ELR (cell line): Measurements from ENCODE around the gene P2RY2.

Source experiments
- DNase-seq: peaks from one replicate; pipeline ENCODE4 v3.0.0-alpha.2; 2015; ENCODE audit warnings: low read depth

P2RY2 gene

DNA sequence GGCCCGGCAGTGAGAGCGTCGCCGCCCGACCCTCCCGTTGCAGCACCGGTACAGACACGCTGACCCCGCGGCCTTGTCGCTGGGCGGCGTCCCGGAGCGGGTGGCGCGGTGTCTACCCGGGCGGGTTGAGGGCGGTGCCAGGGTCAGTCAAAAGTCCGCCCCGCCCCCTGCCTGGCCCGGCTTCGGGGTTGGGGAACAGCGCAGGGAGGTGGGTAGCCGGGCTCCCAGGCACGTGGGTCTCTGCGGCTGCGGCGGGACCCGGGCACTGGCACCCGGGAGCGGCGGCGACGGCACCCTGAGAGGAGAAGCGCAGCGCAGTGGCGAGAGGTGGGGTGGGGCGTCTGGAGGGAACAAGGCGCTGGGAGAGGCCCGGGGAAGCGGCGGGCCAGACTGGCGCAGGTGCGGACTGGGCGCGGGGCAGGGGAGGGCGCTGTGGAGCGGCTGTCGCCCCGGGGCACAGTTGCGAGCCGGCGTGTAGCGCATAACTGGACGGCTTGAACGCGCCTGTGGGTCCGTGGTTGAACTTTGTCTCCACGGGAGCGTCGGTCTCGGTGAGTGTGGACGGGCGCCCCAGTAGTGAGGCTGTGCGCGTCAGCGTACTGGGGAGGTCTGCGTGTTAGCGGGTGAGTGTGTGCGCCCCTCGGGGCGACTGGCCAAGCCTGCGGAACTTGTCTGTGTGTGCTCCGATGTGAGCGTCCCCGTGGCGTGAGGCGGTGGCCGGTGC is at the start of gene P2RY2:
Gene P2RY2 (plus strand): TSS at position 176 of the 724 bp plus-strand sequence. CDS start 15,879 bp downstream, outside the sequence.
- peak; percentile 37 for DNase-seq

DNA sequence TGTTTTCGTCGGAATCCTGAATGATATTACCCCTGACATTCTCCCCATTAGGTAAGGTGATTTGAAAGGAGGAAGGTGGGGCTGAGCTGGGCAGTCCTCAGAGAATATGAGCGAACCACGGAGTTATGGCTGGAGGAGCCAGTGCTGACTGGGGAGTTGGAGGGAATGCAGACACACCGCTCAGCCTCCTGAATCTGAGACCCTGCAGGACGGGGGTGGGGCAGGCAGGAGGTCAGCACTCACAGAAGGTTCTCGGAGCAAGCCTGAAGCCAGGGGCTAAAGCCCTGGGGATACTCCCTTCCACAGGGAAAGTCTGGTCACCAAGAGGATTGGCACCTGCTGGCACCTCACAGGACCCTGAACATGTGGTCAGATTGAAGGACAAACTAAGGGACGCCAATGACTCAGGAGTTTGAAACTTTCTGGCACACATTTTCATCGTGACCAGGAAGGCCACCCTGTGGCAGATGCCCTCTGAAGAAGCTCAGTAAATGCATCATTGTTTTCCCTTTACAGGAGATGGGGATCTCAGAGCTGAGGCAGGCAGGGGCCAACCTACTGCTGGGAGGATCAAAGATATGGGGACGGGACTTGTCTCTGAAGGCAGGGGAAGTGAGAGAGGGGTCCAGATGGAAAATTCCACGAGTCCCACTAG is 49.0 kb upstream of the P2RY2 start:
- DNase-seq: no peak

DNA sequence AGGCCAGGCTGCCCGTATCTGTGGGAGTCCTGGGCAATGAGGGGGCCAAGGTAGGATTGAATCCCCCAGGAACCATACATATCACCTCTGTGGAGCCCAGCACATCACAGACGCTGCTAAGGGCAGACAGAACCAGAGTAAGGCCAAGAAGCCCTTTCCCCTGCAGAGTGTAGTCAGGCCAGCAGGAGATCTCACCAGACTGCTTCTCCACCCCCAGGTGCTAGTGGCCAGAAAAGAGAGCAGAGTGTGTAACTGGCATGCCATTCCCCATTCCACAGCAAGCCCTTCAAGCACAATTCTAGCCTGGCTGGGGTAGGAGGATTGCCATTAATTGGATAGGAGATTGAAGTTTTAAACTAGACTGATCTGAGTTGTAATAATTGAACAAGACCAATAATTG is 47.9 kb upstream of the P2RY2 start:
- DNase-seq: no peak

DNA sequence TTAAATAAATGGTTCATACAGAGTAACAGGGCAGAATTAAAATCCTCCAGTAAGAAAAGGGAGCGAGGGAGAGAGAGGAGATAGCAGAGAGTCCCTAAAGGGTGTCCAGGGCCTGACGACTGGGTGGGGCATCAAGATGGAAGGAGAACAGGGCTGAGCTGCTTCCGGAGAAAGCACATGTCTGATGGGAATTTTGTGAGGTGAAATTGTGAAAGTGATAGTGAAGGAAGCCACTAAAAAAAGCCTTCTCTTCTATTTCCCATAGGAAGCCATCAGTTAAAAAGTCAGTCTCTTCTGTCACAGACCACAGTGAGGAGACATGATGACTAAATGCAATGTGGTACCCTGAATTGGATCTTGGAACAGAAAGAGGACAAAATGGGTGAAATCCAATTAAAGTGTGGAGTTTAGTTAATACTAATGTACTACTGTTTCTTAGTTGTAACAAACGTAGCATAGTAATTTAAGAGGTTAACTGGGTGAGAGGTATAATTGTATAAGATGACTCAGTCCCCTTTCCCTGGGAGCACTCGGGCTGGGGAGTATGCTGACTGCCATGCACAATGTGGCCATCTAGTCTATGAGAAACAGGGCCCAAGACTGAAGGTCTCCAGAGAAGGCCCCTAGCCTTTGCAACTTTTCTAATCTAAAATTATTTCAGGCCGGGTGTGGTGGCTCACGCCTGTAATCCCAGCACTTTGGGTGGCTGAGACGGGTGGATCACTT is 46.5 kb upstream of the P2RY2 start:
- no peak for DNase-seq

DNA sequence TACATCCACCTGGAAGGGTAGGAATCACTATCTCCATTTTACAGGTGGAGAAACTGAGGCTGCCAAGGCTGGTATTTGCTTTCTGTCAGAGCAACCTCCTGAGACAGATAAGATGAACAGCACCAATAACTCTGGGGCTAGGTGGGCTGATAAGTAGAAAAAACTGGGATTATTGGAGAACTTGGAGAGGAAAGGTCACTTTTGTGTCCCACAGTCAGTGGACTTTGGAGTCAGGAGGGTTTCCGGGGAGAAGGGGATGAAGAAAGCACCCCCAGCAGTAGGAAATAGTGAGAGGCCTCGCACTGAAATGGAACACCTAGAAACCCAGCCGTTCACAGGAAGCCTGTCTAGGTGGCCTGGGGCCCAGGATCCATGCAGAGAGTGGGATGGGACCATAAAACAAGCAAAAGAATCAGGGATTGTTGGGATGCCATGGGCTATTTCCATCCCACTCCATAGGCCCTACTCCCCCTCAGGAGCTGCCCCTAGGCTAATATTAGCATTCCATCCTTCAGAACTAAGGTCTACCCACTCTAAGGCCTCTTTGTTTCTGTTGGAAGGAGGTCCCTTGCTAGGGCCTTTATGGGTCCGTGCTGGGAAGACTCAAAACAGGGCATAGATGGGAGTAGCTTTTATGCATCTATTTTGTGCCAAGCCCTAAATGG is 45.0 kb upstream of the P2RY2 start:
- no peak for DNase-seq

DNA sequence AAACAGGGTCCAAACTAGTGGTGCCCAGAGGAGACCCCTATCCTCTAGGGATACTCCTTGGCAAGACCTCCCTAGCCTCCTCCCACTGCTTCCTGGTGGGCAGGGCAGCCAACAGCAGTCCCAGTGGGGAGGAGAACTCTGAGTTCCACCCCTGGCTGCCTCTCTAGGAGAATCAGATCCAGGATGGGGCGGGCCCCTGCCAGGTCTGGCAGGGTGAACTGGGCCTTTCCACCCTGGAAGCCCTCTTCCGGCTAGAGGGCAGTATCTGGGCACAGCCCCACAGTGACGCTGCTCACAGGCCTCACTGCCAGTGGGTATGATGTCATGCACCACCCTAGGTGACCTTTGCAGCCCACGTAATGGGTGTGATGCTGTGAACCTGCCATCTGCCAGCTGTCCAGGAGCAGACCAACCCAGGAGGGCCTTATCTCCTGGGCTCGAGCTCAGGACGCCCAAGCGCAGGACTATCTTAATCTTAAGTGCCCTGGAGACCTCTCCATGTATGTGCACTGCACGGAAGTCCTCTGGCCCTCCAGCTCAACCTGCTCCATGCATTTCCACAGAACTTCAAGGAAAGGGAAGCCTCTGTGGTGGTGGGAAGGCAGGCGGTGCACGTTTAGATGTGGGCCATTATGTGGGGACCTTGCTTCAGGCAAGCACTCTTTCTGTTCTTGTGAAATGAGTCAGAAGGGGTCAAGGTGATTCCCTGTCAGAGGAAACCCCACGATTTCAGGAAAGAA is 44.2 kb upstream of the P2RY2 start:
- DNase-seq: no peak

DNA sequence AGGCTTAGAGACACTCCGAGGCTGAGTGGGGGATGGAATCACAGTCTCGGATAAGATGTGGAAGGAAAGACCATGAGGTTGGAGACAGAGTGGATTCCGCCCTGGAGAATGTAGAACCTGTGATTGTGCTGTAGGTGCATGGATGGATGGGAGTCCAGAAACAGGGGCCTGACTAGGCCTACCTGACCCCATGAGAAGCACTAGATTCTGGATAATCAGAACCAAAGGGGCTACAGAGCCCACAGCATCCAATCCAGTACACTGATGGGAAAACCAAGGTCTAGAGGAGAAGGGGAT is 43.6 kb upstream of the P2RY2 start:
- DNase-seq: no peak

DNA sequence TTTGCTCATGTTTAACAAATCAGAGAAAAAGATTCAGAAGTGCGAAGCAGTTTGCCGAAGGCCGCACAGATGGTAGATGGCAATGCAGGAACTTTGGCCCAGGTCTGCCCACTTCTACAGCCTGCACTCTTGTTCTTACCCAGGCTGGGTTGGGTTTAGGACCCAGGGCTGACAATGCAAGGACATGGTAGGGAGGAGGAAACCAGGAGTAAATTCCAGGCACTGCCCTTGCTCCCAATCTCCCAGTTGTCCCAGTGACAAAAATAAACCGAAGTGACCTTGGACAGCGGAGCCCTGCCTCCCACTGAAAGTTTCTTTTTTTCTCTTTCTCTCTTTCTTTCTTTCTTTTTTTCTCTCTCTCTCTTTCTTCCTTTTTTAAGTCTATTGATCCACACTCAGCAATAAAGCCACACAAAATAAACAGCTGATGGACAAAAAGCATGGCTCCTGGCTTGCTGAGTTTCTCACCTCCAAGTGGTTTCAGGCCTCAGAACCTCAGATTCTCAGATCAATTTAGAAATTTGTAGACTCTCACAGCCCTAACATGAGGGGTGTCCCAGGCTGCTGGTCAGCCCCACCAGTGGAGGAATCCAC is 42.4 kb upstream of the P2RY2 start:
- no peak for DNase-seq

DNA sequence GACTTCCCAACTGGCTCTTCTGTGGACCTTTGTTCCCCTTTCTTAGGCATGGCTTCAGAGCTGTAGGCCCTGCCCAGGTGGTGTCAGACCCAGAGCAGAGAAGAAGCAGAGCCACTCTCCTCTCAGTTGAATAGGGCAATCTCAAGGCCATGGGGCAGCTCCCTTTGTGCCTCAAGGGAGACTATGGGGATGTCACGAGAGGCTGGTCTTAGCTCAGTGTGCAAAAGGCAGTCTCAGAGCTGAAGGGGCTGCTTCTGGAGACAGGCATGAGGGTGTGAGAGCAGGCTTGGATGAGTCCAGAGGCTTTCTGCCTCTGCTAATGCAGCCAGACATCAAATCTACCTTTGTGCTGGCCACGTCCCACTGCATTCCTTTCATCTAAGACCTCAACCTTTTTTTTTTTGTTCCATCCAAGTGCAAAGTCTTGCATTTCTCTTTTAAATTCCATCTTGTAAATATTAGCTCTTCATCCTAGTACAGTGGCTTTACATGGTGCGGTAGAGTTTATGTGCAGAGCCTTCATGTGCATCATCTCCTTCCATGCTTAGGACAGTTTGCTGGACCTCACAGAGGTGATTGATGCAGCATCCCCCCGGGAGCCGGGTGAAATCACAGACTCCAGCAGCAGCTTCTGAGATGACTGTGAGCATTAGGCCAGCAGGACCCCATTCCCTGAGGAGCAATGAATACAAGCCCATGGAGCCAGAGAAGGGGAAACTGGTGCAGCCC is 41.8 kb upstream of the P2RY2 start:
- DNase-seq: no peak

DNA sequence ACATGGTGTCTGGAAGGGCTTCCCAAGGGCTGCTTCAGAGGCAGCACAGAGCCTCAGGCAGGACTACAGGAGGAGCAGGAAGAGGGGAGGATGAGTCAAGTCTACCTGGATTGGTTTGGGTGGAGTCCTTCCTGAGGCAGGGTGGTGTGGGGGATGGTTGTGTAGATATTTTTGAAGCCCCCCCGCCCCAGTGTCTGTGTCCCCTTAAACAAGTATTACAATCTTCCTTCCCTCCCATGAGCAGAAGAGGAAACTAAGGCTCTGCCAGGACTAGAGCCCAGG is 41.3 kb upstream of the P2RY2 start:
- no peak for DNase-seq

DNA sequence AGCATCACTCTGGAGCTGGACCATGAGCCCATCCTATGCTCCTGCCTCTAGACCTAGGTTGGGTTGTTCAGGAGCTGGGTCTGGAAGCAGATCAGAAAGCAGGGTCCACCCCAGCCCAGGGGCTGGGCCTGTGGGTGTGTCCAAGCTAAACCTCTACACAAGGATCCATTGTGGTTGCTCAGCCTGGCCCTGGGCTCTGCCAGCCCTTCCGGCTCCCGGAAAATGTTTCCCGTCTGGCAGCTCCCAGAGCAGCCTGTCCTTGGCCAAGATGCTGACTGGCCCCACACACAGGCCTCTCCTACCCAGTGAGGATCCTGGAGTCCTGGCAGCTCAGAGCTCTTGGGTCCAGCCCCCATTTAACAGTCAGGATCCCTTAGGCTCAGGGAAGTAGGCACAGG is 40.7 kb upstream of the P2RY2 start:
- peak; percentile 44 for DNase-seq

DNA sequence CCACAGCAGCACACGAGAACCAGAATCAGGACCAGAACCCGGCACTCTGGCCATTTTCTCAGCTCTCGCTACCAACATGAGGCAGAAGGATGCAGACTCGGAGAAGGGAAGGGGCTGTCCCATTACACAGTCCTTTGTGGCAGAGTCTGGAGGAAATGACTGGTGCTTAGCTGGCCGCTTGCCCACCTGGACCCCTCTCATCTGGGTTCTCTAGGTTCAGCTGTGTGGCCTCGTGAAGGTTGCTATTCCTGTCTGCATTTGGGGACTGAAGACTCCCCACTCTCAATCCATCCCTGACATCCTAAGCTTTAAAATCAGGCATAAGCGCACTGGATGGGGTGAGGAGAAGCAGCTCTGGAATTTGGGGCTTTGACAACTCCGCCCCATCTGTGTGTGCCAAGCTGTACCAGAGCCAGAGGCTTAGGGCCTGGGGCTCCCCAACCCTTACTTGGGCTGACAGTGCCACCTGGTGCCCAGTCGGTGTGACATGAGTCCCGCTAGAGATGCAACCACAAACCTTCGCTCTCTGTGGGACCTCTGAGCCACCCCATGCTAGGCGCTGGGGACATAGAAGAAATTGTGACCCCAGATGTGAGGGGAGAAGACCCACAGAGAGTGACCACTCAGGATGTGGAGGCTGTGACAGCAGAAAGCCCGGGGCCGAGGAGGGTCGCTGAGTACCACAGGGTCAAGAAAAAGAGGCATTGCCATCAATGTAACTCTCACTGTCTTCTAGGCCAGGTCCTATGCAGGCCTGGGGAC is 40.1 kb upstream of the P2RY2 start:
- peak; percentile 86 for DNase-seq

DNA sequence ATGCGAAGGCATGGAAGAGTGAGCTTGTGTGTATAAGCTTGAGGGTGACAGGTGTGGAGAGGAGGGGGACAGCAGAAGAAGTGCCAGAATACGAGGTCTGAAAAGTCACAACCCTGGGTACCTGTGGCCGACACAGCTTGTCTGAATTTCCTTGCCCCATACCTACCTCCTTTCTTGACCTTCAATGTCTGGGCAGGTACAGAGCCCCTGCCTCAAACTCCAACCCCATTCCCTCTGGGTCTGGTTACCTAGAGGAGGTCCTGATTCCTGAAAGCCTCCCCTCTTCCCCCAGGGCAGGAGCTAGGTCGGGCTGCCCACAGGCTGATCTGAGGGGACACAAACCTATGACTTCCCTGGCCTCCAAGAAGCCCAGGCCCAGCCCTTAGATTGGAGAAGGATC is 39.4 kb upstream of the P2RY2 start:
- DNase-seq: no peak

DNA sequence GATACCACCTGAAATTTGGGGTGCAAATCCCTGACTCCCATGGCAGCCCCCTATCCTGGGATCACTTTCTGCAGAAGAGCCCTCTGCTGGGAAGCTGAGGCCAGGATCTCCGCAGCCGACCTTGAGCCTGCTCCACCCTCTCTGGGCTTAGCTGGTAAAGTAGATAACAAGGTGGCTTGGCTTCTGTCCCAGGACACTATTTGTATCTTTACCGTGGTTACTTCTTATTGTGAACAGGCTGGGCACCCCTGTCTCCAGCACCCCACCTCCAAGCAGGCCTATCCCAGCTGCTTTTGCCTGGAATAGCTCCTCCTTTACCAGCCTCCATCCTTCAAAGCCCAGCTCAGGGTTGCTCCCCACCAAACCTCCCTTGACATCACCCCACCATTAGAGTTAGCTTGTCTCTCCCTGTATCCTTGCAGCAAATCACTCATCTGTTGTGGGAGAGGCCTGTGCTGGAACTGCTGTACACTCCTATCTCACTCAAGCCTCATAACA is 35.2 kb upstream of the P2RY2 start:
- no peak for DNase-seq

DNA sequence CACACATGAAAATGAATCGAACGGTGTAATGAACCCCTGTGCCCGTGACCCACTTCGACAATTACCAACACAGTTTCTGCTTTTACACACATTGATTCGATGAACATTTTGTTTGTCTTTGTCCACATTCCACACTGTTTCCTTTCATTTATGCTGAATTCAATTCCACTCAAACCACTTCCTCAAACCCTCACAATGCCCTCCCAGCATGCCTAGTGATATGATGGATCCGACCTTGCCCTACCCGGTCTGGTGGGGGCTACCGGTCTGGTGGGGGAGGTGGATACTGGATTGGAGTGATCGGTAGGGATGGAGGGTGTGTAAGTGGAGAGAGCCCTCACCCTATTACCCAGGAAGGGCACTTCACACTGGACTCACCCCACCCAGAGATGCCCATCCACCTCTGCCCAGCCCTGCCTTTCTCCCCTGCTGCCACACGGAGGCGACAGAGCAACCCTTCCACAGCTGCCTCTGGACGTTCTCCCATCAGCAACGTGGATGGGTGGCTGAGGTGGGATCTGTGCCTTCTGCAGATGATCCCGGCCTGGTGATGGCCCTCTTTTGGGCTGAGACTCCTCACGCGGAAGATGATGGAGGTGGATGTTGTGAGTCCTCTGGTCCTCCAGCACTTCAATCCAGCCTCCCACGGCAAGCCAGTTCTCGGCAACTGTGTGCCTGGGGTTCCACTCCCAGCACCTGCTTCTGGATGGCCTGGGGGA is 33.0 kb upstream of the P2RY2 start:
- peak; percentile 75 for DNase-seq

DNA sequence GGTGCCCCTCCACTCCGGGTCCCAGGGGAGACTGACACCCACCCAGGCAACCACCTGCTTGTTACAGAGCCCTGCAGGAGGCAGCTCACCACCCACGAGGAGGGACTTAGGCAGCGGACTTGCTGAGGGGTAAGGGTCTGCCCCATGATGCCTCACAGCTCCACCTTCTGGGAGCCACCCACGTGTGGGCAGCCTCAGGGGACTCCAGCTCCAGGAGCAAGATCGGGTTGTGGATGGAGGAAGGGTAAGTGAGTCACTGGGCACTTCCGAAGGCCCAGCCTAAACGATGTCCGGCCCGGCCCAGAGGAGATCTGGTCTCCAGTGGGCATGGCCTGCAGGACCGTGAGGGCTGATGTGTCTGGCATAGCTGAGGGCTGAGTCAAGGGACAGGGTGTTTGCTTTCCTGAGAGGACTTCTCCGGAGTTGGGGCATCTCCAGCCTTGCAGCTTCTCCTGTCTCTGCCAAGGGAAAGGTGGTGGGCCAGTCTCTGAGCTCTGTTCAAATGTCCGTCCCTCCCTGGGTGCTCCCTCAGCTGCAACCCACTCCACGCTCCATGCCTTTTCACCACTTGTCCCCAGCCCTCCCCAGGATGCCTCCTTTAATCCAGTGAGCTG is 32.3 kb upstream of the P2RY2 start:
- DNase-seq: peak; percentile 92

DNA sequence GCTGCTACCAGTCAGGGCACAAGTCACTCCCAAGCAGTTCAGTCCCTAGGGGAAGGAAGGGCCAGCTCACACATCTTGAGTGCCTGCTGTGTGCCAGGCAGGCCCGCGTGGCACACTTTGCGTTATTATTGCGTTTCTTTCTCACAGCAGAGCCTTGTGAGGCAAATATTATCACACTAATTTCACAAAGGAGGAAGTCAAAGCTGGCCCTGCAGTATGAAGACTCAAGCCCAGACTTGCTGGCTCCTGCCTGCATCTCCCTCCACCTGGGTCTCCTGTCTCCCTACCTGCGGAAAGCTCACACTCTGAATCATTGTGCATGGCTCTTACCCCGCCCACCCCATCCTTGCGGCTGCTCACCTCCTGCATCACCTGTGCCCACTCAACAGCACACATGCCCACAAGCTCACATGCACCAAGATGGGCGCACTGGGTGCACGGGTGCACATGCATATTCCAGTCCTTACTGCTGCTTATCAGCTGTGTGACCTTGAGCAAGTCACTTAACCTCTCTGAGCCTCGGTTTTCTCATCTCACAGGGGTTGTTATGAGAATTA is 31.7 kb upstream of the P2RY2 start:
- DNase-seq: no peak

DNA sequence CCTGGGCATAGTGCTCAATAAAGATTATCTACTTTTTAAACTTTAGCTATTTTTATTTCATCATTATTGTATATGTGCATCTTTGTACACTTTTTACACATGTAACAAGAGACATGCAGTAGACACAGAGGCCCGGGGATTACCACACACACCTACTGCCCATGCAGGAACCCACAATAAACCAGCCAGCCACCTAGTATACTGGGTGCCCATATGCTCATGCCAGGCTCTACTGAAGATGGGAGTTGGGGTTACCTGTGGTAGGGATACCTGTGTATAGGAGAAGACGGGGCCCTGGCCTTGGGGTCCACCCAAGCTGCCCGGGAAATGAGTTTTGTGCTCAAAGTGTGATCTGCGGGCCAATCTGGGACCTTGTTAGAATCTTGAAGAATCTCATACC is 31.2 kb upstream of the P2RY2 start:
- no peak for DNase-seq

DNA sequence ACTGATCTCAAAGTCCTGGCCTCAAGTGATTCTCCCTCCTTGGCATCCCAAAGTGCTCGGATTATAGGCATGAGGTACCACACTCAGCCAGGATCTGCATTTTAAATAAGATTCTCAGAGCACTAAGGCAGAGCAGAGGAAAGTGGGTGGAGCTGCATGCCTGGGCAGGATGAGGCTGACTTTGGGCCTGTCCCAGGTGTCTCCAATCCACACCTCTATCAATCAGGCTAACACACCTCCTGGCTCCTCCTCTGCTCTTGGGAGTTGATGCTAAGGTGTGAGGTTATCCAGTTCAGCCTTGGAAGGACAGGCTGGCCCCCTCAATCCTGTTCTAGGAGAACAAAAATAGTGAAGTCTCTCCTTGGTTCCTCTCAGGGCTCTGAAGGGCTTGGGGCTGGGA is 30.2 kb upstream of the P2RY2 start:
- DNase-seq: no peak
